ENCODE measurements around the gene PDE11A.

The PDE11A gene

GRCh38 chr2:177758591-177759371, 313.8 kb downstream of the PDE11A start:
- DNase-seq (ENCODE audit: low read depth) = no peak

GRCh38 chr2:177756336-177756735, 316.2 kb downstream of the PDE11A start:
- no peak for DNase-seq (ENCODE audit: low read depth)

GRCh38 chr2:177754492-177754873, 318.1 kb downstream of the PDE11A start:
- no peak for DNase-seq (ENCODE audit: low read depth)

- no peak for DNase-seq (ENCODE audit: low read depth)
These were observed 318.7 kb downstream of the PDE11A start for GRCh38 chr2:177753682-177754491.

GRCh38 chr2:177748360-177748759, 324.2 kb downstream of the PDE11A start:
- DNase-seq (ENCODE audit: low read depth) = no peak

- DNase-seq (ENCODE audit: low read depth) = no peak
These were observed 325.2 kb downstream of the PDE11A start for GRCh38 chr2:177747384-177747783.

GRCh38 chr2:177746358-177746757, 326.2 kb downstream of the PDE11A start:
- DNase-seq (ENCODE audit: low read depth) = no peak

GRCh38 chr2:177745531-177745930, 327.0 kb downstream of the PDE11A start:
- no peak for DNase-seq (ENCODE audit: low read depth)

GRCh38 chr2:177742851-177743250, 329.7 kb downstream of the PDE11A start:
- DNase-seq (ENCODE audit: low read depth) = no peak

GRCh38 chr2:177741866-177742265, 330.7 kb downstream of the PDE11A start:
- DNase-seq (ENCODE audit: low read depth) = no peak

GRCh38 chr2:177740700-177741099, 331.9 kb downstream of the PDE11A start:
- no peak for DNase-seq (ENCODE audit: low read depth)

- no peak for DNase-seq (ENCODE audit: low read depth)
These were observed 333.9 kb downstream of the PDE11A start for GRCh38 chr2:177738461-177739235.

GRCh38 chr2:177735318-177735803, 337.2 kb downstream of the PDE11A start:
- no peak for DNase-seq (ENCODE audit: low read depth)

- no peak for DNase-seq (ENCODE audit: low read depth)
These were observed 339.2 kb downstream of the PDE11A start for GRCh38 chr2:177733322-177733855.

- DNase-seq (ENCODE audit: low read depth) = no peak
These were observed 341.2 kb downstream of the PDE11A start for GRCh38 chr2:177731384-177731783.

GRCh38 chr2:177730792-177731191, 341.8 kb downstream of the PDE11A start:
- DNase-seq (ENCODE audit: low read depth) = no peak

- DNase-seq (ENCODE audit: low read depth) = no peak
These were observed 342.2 kb downstream of the PDE11A start for GRCh38 chr2:177730363-177730762.

- no peak for DNase-seq (ENCODE audit: low read depth)
These were observed 343.7 kb downstream of the PDE11A start for GRCh38 chr2:177728920-177729319.

GRCh38 chr2:177728399-177728765, 344.2 kb downstream of the PDE11A start:
- DNase-seq (ENCODE audit: low read depth) = no peak

- no peak for DNase-seq (ENCODE audit: low read depth)
These were observed 344.8 kb downstream of the PDE11A start for GRCh38 chr2:177727577-177728398.

- no peak for DNase-seq (ENCODE audit: low read depth)
These were observed 345.6 kb downstream of the PDE11A start for GRCh38 chr2:177726931-177727348.

Measured in CMK (cell line).